Activated naive CD4-positive, alpha-beta T cell treated with anti-CD3 and anti-CD28 coated beads for 36 hours (primary cell): ENCODE measurements around the gene ADIRF. TPM values are rescaled to one million over a fixed set of nuclear protein-coding genes. Genes with fewer than 3 reads are reported as not detected.
"Not testable (repeated sequence)": the region's sequence is repeated elsewhere in the genome, so short reads cannot be mapped to it uniquely, and the experiment has no call there.

Experiments
- CTCF ChIA-PET: fragments of 350-600 bp; sonication (Branson Sonifier 250); formaldehyde crosslinking; loops from one replicate; lab custom pipeline; 2021; ENCODE audit warnings: antibody characterized with exemption; lab: Charles Lee
- DNase-seq: peaks from one replicate; pipeline ENCODE4 v3.0.0-alpha.2; 2020
- H3K27ac Mint-ChIP-seq: one replicate; pipeline ENCODE4 v1.8.0; 2021; ENCODE audit warnings: mild to moderate bottlenecking, mixed read lengths
- H3K27me3 Mint-ChIP-seq: one replicate; pipeline ENCODE4 v1.8.0; 2021; ENCODE audit warnings: low read depth, mixed read lengths
- H3K36me3 Mint-ChIP-seq: one replicate; pipeline ENCODE4 v1.8.0; 2021; ENCODE audit warnings: low read depth, mixed read lengths
- H3K4me1 Mint-ChIP-seq: one replicate; pipeline ENCODE4 v1.8.0; 2021; ENCODE audit warnings: low read depth, mixed read lengths
- H3K4me3 Mint-ChIP-seq: one replicate; pipeline ENCODE4 v1.8.0; 2021; ENCODE audit warnings: mild to moderate bottlenecking, moderate library complexity, mixed read lengths
- H3K9me3 Mint-ChIP-seq: one replicate; pipeline ENCODE4 v1.8.0; 2021; ENCODE audit warnings: mixed read lengths
- intact Hi-C: fragments of 100-400 bp; cut with micrococcal nuclease; formaldehyde crosslinking; loops from one replicate; pipeline ENCODE4 v1.15.1; 2023
- total RNA-seq, 2 experiments: library from RNA; stranded (reverse); gene quantifications; one replicate each; pipeline ENCODE4 v1.2.3, GENCODE V29; 2021

Gene ADIRF
- total RNA-seq, 2 experiments from 2014 or later = not detected

- H3K27me3 Mint-ChIP-seq = no peaks in the 10 kb centered on the region
- intact Hi-C loops = no loop called here
- H3K36me3 Mint-ChIP-seq = no peaks in the 10 kb centered on the region
- no peaks in the 10 kb centered on the region for H3K9me3 Mint-ChIP-seq
- no peak overlapping the region for H3K27ac Mint-ChIP-seq
- no peak overlapping the region for H3K4me3 Mint-ChIP-seq
- H3K4me1 Mint-ChIP-seq = peaks cover 5% of the 10 kb centered on the region
- CTCF ChIA-PET = interaction anchor here (0.6 to 2.1 kb wide), 4 partner anchors 25 to 255 kb away, joined by 4 to 9 read pairs (median 5); no protein-coding TSS in a partner anchor
- DNase-seq = no peak
These were observed 26.9 kb upstream of the ADIRF start for GRCh38 chr10:86941426-86941825.

GRCh38 chr10:86941991-86942421, 26.3 kb upstream of the ADIRF start:
- Mint-ChIP-seq H3K9me3 (no peaks in the 10 kb centered on the region), H3K27ac (no peak overlapping the region), H3K27me3 (no peaks in the 10 kb centered on the region), H3K4me1 (peaks cover 5% of the 10 kb centered on the region), H3K36me3 (no peaks in the 10 kb centered on the region), H3K4me3 (no peak overlapping the region)
- DNase-seq = no peak
- intact Hi-C loops = no loop called here
- CTCF ChIA-PET = interaction anchor here (0.9 to 2.1 kb wide), 3 partner anchors 25 to 84 kb away, joined by 4 to 9 read pairs (median 6); no protein-coding TSS in a partner anchor

GRCh38 chr10:86942441-86943315, 25.6 kb upstream of the ADIRF start:
- Mint-ChIP-seq H3K9me3 (no peaks in the 10 kb centered on the region), H3K4me1 (peaks cover 5% of the 10 kb centered on the region), H3K27ac (no peak overlapping the region), H3K27me3 (no peaks in the 10 kb centered on the region), H3K36me3 (no peaks in the 10 kb centered on the region), H3K4me3 (no peak overlapping the region)
- no peak for DNase-seq
- intact Hi-C loops = no loop called here
- CTCF ChIA-PET = interaction anchor here (0.9 to 2.1 kb wide), 4 partner anchors 24 to 83 kb away, joined by 4 to 10 read pairs (median 8); no protein-coding TSS in a partner anchor

- Mint-ChIP-seq H3K27ac (no peak overlapping the region), H3K27me3 (no peaks in the 10 kb centered on the region), H3K4me3 (no peak overlapping the region), H3K9me3 (no peaks in the 10 kb centered on the region), H3K4me1 (peaks cover 5% of the 10 kb centered on the region), H3K36me3 (no peaks in the 10 kb centered on the region)
- intact Hi-C loops = no loop called here
- no peak for DNase-seq
- CTCF ChIA-PET = interaction anchor here (2.1 kb wide), 1 partner anchor 23 kb away, joined by 10 read pairs; no protein-coding TSS in a partner anchor
These were observed 24.8 kb upstream of the ADIRF start for GRCh38 chr10:86943316-86944030.

GRCh38 chr10:86944031-86944419, 24.3 kb upstream of the ADIRF start:
- intact Hi-C loops = no loop called here
- Mint-ChIP-seq H3K27me3 (no peaks in the 10 kb centered on the region), H3K36me3 (no peaks in the 10 kb centered on the region), H3K9me3 (no peaks in the 10 kb centered on the region), H3K4me3 (no peak overlapping the region), H3K27ac (no peak overlapping the region), H3K4me1 (peaks cover 6% of the 10 kb centered on the region)
- DNase-seq = no peak
- CTCF ChIA-PET = interaction anchor here (2.1 kb wide), 1 partner anchor 23 kb away, joined by 10 read pairs; no protein-coding TSS in a partner anchor

- no peaks in the 10 kb centered on the region for H3K9me3 Mint-ChIP-seq
- H3K36me3 Mint-ChIP-seq = no peaks in the 10 kb centered on the region
- H3K4me3 Mint-ChIP-seq = no peak overlapping the region
- CTCF ChIA-PET = interaction anchor here (2.1 kb wide), 1 partner anchor 22 kb away, joined by 10 read pairs; no protein-coding TSS in a partner anchor
- no peaks in the 10 kb centered on the region for H3K27me3 Mint-ChIP-seq
- H3K27ac Mint-ChIP-seq = no peak overlapping the region
- H3K4me1 Mint-ChIP-seq = peaks cover 9% of the 10 kb centered on the region
- DNase-seq = no peak
- intact Hi-C loops = no loop called here
These were observed 23.8 kb upstream of the ADIRF start for GRCh38 chr10:86944471-86944870.

GRCh38 chr10:86944907-86945306, 23.4 kb upstream of the ADIRF start:
- peaks cover 9% of the 10 kb centered on the region for H3K4me1 Mint-ChIP-seq
- no peak overlapping the region for H3K27ac Mint-ChIP-seq
- CTCF ChIA-PET = interaction anchor here (1.5 to 2.1 kb wide), 2 partner anchors 9 to 22 kb away, joined by 3 to 10 read pairs; no protein-coding TSS in a partner anchor
- no peak for DNase-seq
- no peaks in the 10 kb centered on the region for H3K9me3 Mint-ChIP-seq
- intact Hi-C loops = no loop called here
- no peaks in the 10 kb centered on the region for H3K36me3 Mint-ChIP-seq
- no peak overlapping the region for H3K4me3 Mint-ChIP-seq
- no peaks in the 10 kb centered on the region for H3K27me3 Mint-ChIP-seq

- H3K9me3 Mint-ChIP-seq = no peaks in the 10 kb centered on the region
- DNase-seq = no peak
- no peak overlapping the region for H3K4me3 Mint-ChIP-seq
- no peaks in the 10 kb centered on the region for H3K27me3 Mint-ChIP-seq
- H3K4me1 Mint-ChIP-seq = peaks cover 13% of the 10 kb centered on the region
- intact Hi-C loops = no loop called here
- no peaks in the 10 kb centered on the region for H3K36me3 Mint-ChIP-seq
- no peak overlapping the region for H3K27ac Mint-ChIP-seq
- CTCF ChIA-PET = interaction anchor here (0.8 to 1.5 kb wide), 3 partner anchors 8 to 94 kb away, joined by 3 read pairs; no protein-coding TSS in a partner anchor
These were observed 22.7 kb upstream of the ADIRF start for GRCh38 chr10:86945361-86946212.

GRCh38 chr10:86946213-86947155, 21.8 kb upstream of the ADIRF start:
- Mint-ChIP-seq H3K4me3 (no peak overlapping the region), H3K36me3 (no peaks in the 10 kb centered on the region), H3K27me3 (no peaks in the 10 kb centered on the region), H3K27ac (no peak overlapping the region), H3K4me1 (peaks cover 19% of the 10 kb centered on the region), H3K9me3 (no peaks in the 10 kb centered on the region)
- CTCF ChIA-PET = interaction anchor here (0.6 to 1.5 kb wide), 6 partner anchors 7 to 248 kb away, joined by 3 to 4 read pairs (median 3); no protein-coding TSS in a partner anchor
- intact Hi-C loops = no loop called here
- DNase-seq = no peak

- H3K9me3 Mint-ChIP-seq, DNase-seq, H3K27ac Mint-ChIP-seq, H3K36me3 Mint-ChIP-seq, H3K27me3 Mint-ChIP-seq, intact Hi-C loops, H3K4me3 Mint-ChIP-seq: not testable (repeated sequence)
- CTCF ChIA-PET = interaction anchor here (0.6 to 1.5 kb wide), 3 partner anchors 13 to 19 kb away, joined by 3 read pairs; no protein-coding TSS in a partner anchor
- peaks cover 24% of the 10 kb centered on the region for H3K4me1 Mint-ChIP-seq
These were observed 20.5 kb upstream of the ADIRF start for GRCh38 chr10:86947806-86948205.
